ENCODE results near the gene NTRK2.

NTRK2 gene

DNA sequence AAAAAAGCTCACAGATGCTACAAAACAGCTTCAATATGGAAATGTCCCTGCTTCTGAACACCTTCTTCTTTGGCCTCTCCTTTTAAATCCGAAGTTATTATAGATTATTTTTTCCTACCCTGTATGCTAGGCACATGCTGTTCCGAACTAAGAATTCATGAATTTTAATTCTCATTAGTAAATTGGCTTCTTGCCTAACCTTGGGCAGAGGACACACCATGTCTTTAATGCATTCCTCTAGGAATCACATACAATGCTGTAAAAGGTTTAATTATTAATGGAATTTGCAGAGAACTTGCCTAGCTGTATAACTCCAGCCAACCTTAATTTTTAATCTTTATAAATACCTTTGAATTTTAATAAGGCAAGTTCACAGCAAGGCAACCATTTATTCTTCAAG is 234.4 kb downstream of the NTRK2 start:
- H3K4me1 ChIP-seq (ENCODE audit: insufficient read depth, low read length), result no peaks in the 10 kb centered on the region
- no peaks in the 10 kb centered on the region for H3K9me3 ChIP-seq (ENCODE audit: low read length)
- no peaks in the 10 kb centered on the region for H3K27me3 ChIP-seq (ENCODE audit: control insufficient read depth in 1 of 2, insufficient read depth in 2 of 2, low read length in 2 of 2)
- H3K36me3 ChIP-seq (ENCODE audit: insufficient read depth, low read length), result no peaks in the 10 kb centered on the region
- no peak overlapping the region for H3K27ac ChIP-seq (ENCODE audit: low read depth, low read length)
- H3K4me3 ChIP-seq (ENCODE audit: low read depth in 1 of 2, low read length in 2 of 2), result no peak overlapping the region
- H3K9ac ChIP-seq (ENCODE audit: low read length), result no peak overlapping the region

DNA sequence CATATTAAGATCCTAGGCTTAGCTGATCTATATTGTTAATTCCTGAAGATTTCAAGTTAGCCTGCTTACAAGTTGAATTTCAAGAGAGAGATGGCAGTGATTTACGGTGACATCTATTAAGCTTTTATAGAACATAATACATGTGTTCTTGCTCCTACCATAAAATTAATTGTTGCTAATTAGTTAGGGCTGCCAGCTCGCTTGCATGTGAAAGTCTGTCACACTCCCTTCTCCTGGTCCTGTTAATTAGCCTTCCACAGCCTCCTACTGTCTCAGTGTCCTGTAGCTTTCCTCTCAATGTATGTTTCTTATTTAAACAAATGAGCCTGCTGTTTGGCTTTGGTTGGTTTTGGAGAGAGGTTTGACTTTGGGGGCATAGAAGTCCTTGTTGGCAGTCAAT is 247.2 kb downstream of the NTRK2 start:
- no peak overlapping the region for H3K27ac ChIP-seq (ENCODE audit: low read depth, low read length)
- H3K4me1 ChIP-seq (ENCODE audit: insufficient read depth, low read length), result no peaks in the 10 kb centered on the region

DNA sequence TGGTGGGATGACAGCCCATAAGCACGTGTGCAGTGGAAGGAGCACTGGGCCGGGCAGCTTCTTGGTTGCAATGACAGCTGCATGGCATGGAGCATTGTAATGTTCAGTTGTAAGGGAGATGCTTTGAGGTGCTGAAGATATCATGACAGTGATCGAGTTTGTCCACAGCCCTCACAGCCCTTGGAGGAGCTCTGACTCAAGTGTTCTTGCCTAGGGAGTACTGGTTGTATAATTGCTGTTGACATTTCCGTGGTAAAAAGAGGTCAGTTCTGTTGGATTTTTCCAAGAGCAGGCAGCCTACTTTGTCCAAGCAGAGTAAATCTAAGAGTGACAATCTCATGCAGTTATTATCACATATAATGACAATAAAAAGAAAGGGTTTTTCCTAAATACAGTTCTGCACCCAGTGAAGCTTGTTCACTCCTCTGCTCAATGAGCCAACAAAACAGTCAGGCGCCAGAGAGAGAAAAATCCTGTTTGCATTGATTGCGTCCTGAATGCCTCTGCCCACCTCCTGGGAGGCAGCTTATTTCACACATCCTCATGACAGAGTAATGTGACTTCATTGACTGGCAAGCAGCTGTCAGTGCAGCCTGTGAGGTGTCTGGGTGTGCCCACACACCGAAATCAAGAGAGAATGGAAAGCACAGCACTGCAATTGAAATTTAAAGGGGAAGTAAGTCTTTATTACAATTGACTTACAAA is 248.0 kb downstream of the NTRK2 start:
- Histone ChIP-seq H3K9me3 (ENCODE audit: low read length) (no peaks in the 10 kb centered on the region), H3K36me3 (ENCODE audit: insufficient read depth, low read length) (no peaks in the 10 kb centered on the region), H3K9ac (ENCODE audit: low read length) (no peak overlapping the region), H3K27me3 (ENCODE audit: control insufficient read depth in 1 of 2, insufficient read depth in 2 of 2, low read length in 2 of 2) (no peaks in the 10 kb centered on the region), H3K27ac (ENCODE audit: low read depth, low read length) (no peak overlapping the region), H3K4me1 (ENCODE audit: insufficient read depth, low read length) (no peaks in the 10 kb centered on the region), H3K4me3 (ENCODE audit: low read depth in 1 of 2, low read length in 2 of 2) (no peak overlapping the region)

More for the DNA sequence above, 247.2 kb downstream of the NTRK2 start:
- H3K9ac ChIP-seq (ENCODE audit: low read length), result no peak overlapping the region
- H3K9me3 ChIP-seq (ENCODE audit: low read length), result no peaks in the 10 kb centered on the region
- H3K4me3 ChIP-seq (ENCODE audit: low read depth in 1 of 2, low read length in 2 of 2), result no peak overlapping the region
- H3K27me3 ChIP-seq (ENCODE audit: control insufficient read depth in 1 of 2, insufficient read depth in 2 of 2, low read length in 2 of 2), result no peaks in the 10 kb centered on the region
- no peaks in the 10 kb centered on the region for H3K36me3 ChIP-seq (ENCODE audit: insufficient read depth, low read length)

DNA sequence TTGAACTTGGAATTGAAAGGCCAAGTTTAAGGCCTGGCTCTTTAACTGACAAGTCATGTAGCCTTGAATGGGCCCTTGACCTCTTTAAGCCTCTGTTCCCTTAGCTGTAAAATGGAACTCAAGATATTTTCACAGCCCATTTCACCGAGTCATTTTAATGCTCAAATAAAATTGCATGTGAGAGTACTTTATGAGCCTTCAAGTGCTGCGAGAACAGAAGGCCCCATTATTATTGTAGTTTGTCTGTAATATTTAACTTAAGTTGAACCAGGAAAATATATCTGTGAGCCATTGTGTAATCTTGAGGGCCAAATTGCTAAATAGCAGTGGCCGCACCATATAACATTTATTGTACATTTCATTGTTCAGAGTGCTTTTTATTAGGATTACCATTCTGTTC is 249.9 kb downstream of the NTRK2 start:
- Histone ChIP-seq H3K9me3 (ENCODE audit: low read length) (no peaks in the 10 kb centered on the region), H3K36me3 (ENCODE audit: insufficient read depth, low read length) (no peaks in the 10 kb centered on the region), H3K27ac (ENCODE audit: low read depth, low read length) (no peak overlapping the region), H3K9ac (ENCODE audit: low read length) (no peak overlapping the region), H3K27me3 (ENCODE audit: control insufficient read depth in 1 of 2, insufficient read depth in 2 of 2, low read length in 2 of 2) (no peaks in the 10 kb centered on the region), H3K4me1 (ENCODE audit: insufficient read depth, low read length) (no peaks in the 10 kb centered on the region), H3K4me3 (ENCODE audit: low read depth in 1 of 2, low read length in 2 of 2) (no peak overlapping the region)

DNA sequence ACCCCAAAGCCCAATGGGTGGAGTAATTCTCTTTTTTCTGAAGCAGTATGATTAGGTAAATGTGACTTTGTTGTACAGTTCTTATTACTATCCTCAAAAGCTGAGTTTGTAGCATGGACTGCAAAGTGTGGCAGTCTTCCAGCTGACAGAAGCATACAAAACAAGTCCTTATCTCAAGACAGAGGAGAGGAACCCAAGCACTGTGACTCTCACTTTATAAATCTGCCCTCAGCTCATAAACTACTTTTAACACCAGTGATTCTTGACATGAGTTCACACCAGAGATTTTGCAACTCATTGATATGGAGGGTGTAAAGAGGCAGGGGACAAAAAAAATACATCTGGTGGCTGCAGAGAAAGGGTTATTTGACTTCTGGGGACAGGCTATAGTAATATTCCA is 251.6 kb downstream of the NTRK2 start:
- no peaks in the 10 kb centered on the region for H3K36me3 ChIP-seq (ENCODE audit: insufficient read depth, low read length)
- H3K27me3 ChIP-seq (ENCODE audit: control insufficient read depth in 1 of 2, insufficient read depth in 2 of 2, low read length in 2 of 2), result no peaks in the 10 kb centered on the region
- no peaks in the 10 kb centered on the region for H3K4me1 ChIP-seq (ENCODE audit: insufficient read depth, low read length)
- H3K27ac ChIP-seq (ENCODE audit: low read depth, low read length), result no peak overlapping the region
- H3K9ac ChIP-seq (ENCODE audit: low read length), result no peak overlapping the region
- H3K4me3 ChIP-seq (ENCODE audit: low read depth in 1 of 2, low read length in 2 of 2), result no peak overlapping the region
- no peaks in the 10 kb centered on the region for H3K9me3 ChIP-seq (ENCODE audit: low read length)

DNA sequence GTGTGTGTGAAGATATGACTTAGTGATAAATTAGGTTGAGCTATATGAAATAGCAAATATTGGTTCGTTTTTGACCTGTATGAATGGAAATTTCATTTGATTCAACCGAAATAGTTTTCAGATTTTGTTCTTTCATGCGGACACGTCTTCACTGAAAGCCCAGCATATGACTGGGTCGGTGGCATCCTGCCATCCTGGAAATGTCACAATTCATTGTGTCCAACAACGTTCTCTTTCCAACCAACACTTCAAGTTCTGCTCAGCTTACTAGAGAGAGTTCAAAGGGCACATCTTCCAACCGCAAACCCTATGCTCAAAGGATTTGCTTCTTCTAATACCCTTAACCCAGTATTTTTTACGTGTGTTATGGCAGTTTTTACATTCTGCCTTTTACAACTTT is 252.5 kb downstream of the NTRK2 start:
- no peak overlapping the region for H3K4me3 ChIP-seq (ENCODE audit: low read depth in 1 of 2, low read length in 2 of 2)
- H3K36me3 ChIP-seq (ENCODE audit: insufficient read depth, low read length), result no peaks in the 10 kb centered on the region
- H3K27me3 ChIP-seq (ENCODE audit: control insufficient read depth in 1 of 2, insufficient read depth in 2 of 2, low read length in 2 of 2), result no peaks in the 10 kb centered on the region
- no peaks in the 10 kb centered on the region for H3K9me3 ChIP-seq (ENCODE audit: low read length)
- no peaks in the 10 kb centered on the region for H3K4me1 ChIP-seq (ENCODE audit: insufficient read depth, low read length)
- H3K9ac ChIP-seq (ENCODE audit: low read length), result no peak overlapping the region
- H3K27ac ChIP-seq (ENCODE audit: low read depth, low read length), result no peak overlapping the region

DNA sequence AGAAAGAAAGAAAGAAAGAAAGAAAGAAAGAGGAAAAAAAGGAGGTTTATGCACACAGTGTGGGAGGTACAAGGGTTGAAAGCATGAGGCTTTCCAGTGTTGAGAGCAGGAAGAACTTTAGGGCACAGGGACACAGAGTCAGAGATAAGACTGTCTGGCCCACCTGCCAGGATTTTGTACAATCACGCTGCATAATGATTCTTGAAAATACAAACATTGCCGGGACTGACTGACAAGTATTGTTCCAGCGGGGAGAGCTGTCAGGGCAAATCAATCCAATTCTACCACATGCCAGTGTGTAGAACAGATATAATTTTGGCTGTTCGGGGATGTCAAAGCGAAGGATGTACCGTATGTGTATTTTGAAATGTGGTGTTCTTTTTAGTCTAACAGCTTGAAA is 254.7 kb downstream of the NTRK2 start:
- Histone ChIP-seq H3K9me3 (ENCODE audit: low read length) (no peaks in the 10 kb centered on the region), H3K9ac (ENCODE audit: low read length) (no peak overlapping the region), H3K27me3 (ENCODE audit: control insufficient read depth in 1 of 2, insufficient read depth in 2 of 2, low read length in 2 of 2) (no peaks in the 10 kb centered on the region), H3K27ac (ENCODE audit: low read depth, low read length) (no peak overlapping the region), H3K36me3 (ENCODE audit: insufficient read depth, low read length) (no peaks in the 10 kb centered on the region), H3K4me3 (ENCODE audit: low read depth in 1 of 2, low read length in 2 of 2) (no peak overlapping the region), H3K4me1 (ENCODE audit: insufficient read depth, low read length) (no peaks in the 10 kb centered on the region)

DNA sequence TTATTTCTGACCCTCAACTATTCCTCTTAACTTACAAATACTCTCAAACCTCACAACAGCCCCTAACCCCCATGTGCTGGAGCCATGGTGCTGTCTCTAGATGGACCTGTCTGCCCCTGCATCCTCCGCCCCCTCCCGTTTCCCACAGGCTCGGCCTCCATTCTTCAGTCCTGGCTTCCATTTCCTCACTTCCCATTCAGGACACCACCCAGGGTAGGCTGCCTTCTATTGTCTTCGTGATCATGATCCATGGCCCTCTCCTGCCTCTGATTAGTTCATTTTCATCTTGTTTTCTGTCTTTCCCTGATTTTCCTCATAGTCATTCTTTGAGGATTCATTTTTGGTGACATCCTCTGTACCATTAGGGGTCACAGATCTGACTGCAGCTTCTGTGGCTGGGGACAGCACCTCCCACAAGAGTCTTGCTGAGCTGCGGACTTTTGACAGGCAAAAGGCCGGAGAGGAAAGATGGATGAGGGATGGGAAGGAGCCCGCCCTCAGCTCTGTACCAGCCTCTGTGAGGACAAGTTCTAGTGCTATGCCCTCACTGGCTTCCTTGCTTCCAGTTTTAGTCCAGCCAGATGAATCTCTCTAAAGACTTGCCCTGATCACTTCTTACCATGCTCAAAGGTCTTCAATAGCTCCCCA is 255.8 kb downstream of the NTRK2 start:
- no peaks in the 10 kb centered on the region for H3K4me1 ChIP-seq (ENCODE audit: insufficient read depth, low read length)
- H3K27me3 ChIP-seq (ENCODE audit: control insufficient read depth in 1 of 2, insufficient read depth in 2 of 2, low read length in 2 of 2), result no peaks in the 10 kb centered on the region
- H3K36me3 ChIP-seq (ENCODE audit: insufficient read depth, low read length), result no peaks in the 10 kb centered on the region
- H3K4me3 ChIP-seq (ENCODE audit: low read depth in 1 of 2, low read length in 2 of 2), result no peak overlapping the region
- H3K9me3 ChIP-seq (ENCODE audit: low read length), result no peaks in the 10 kb centered on the region
- no peak overlapping the region for H3K9ac ChIP-seq (ENCODE audit: low read length)
- no peak overlapping the region for H3K27ac ChIP-seq (ENCODE audit: low read depth, low read length)

DNA sequence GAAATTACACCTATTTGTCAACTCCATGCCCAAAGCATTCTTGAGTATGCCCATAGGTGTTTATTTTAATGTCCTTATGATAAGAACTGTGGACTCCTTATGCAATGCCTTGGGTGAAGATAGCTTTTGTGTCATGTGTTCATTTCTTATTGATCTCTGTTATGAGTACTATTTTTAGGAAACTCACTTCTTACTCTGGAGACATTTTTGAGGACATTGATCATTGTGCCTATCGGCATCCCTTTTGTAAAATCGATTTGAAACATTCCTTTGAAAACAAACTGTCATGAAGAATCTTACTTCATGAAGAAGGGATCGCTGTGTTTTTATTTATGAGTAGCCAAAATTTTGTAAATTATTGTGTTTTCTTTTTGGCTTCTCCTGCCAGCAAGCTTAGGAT is 257.3 kb downstream of the NTRK2 start:
- Histone ChIP-seq H3K27me3 (ENCODE audit: control insufficient read depth in 1 of 2, insufficient read depth in 2 of 2, low read length in 2 of 2) (no peaks in the 10 kb centered on the region), H3K4me3 (ENCODE audit: low read depth in 1 of 2, low read length in 2 of 2) (no peak overlapping the region), H3K4me1 (ENCODE audit: insufficient read depth, low read length) (no peaks in the 10 kb centered on the region), H3K27ac (ENCODE audit: low read depth, low read length) (no peak overlapping the region), H3K9me3 (ENCODE audit: low read length) (no peaks in the 10 kb centered on the region), H3K9ac (ENCODE audit: low read length) (no peak overlapping the region), H3K36me3 (ENCODE audit: insufficient read depth, low read length) (no peaks in the 10 kb centered on the region)

DNA sequence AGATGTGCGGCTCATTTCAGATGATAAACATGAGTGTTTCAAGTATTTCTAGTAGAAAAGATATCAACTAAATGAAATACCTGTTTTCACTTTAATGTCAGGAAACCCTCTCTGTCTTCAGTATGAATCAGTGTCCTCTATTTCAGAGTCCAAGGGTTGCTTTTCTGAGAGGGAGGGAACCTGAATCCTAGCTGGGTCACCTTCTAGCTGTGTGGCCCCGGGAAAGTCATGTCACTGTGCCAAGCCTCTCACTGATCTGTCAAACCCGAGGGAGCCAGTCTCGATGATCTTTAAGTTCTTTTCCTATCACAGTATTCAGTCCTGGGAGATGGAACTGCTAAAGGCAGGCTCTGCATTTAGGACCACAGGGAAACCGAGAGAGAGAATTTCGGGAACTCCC is 258.9 kb downstream of the NTRK2 start:
- Histone ChIP-seq H3K9me3 (ENCODE audit: low read length) (no peaks in the 10 kb centered on the region), H3K9ac (ENCODE audit: low read length) (no peak overlapping the region), H3K36me3 (ENCODE audit: insufficient read depth, low read length) (no peaks in the 10 kb centered on the region), H3K4me1 (ENCODE audit: insufficient read depth, low read length) (no peaks in the 10 kb centered on the region), H3K27me3 (ENCODE audit: control insufficient read depth in 1 of 2, insufficient read depth in 2 of 2, low read length in 2 of 2) (no peaks in the 10 kb centered on the region), H3K27ac (ENCODE audit: low read depth, low read length) (no peak overlapping the region), H3K4me3 (ENCODE audit: low read depth in 1 of 2, low read length in 2 of 2) (no peak overlapping the region)

DNA sequence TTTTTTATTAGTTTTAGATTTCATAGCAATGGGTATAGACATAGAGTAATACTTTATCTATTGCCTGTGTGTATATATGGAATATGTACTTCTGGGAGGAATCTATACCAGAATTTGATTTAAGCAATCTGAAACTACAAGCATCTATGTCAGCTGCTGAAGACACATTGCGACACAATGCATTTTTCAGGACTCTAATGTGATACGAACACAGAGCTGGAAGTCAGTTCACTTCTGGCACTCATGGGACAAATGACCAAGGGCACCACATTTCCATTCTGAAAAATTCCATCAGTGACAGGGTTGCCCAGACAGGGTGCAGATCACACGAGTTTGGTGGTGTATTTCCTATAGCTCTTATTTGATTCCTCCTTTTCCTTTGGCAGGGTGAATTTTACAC is 259.5 kb downstream of the NTRK2 start:
- H3K4me1 ChIP-seq (ENCODE audit: insufficient read depth, low read length), result no peaks in the 10 kb centered on the region
- no peaks in the 10 kb centered on the region for H3K9me3 ChIP-seq (ENCODE audit: low read length)
- no peak overlapping the region for H3K4me3 ChIP-seq (ENCODE audit: low read depth in 1 of 2, low read length in 2 of 2)
- H3K27me3 ChIP-seq (ENCODE audit: control insufficient read depth in 1 of 2, insufficient read depth in 2 of 2, low read length in 2 of 2), result no peaks in the 10 kb centered on the region
- H3K36me3 ChIP-seq (ENCODE audit: insufficient read depth, low read length), result no peaks in the 10 kb centered on the region
- no peak overlapping the region for H3K27ac ChIP-seq (ENCODE audit: low read depth, low read length)
- no peak overlapping the region for H3K9ac ChIP-seq (ENCODE audit: low read length)

DNA sequence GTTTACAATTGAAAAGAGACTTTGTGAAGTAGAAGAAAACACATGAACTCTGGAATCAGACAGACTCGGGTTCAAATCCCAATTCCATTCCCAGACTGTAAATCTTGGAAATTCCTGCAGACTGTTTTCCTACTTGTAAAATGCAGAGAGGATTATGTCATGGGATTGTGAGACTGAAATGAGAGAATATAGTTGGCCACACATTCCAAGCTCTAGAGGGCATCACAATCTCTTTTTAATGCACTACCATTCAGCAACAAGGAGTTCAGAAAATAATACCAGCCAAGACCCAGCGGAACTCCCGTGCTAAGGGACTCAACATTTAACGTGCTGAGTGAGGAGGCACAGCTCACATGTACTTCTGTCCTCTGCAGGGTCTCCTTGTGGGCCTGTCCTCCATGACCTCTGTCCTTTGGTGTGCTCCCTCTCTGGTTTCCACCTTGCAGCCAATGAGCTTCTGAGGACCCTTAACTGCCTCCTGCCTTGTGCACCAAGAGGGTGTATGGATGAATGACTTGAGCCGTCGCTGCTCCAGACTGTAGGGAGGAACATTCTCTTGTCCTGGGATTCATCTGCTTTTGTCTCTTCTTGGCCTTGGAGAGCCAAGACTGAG is 263.5 kb downstream of the NTRK2 start:
- Histone ChIP-seq H3K27ac (ENCODE audit: low read depth, low read length) (no peak overlapping the region), H3K36me3 (ENCODE audit: insufficient read depth, low read length) (no peaks in the 10 kb centered on the region), H3K27me3 (ENCODE audit: control insufficient read depth in 1 of 2, insufficient read depth in 2 of 2, low read length in 2 of 2) (no peaks in the 10 kb centered on the region), H3K9me3 (ENCODE audit: low read length) (no peaks in the 10 kb centered on the region), H3K9ac (ENCODE audit: low read length) (no peak overlapping the region), H3K4me3 (ENCODE audit: low read depth in 1 of 2, low read length in 2 of 2) (no peak overlapping the region), H3K4me1 (ENCODE audit: insufficient read depth, low read length) (no peaks in the 10 kb centered on the region)

Data from muscle layer of colon (tissue), 2 donors.